Glomerular visceral epithelial cell (primary cell): ENCODE data around the gene PAFAH2.

Source experiments
- DNase-seq: peaks from one replicate; pipeline ENCODE4 v3.0.0-alpha.2; 2016; ENCODE audit errors: extremely low spot score

Gene PAFAH2

GRCh38 chr1:26031611-26032220, 33.9 kb upstream of the PAFAH2 start:
- DNase-seq: no peak

- DNase-seq: no peak
Observed at GRCh38 chr1:26031196-26031595, 33.3 kb upstream of the PAFAH2 start.

- DNase-seq: no peak
Observed at GRCh38 chr1:26029864-26030481, 32.1 kb upstream of the PAFAH2 start.

GRCh38 chr1:26029054-26029863, 31.4 kb upstream of the PAFAH2 start:
- DNase-seq: no peak

GRCh38 chr1:26028490-26028980, 30.7 kb upstream of the PAFAH2 start:
- DNase-seq: no peak

GRCh38 chr1:26027716-26028489, 30.0 kb upstream of the PAFAH2 start:
- DNase-seq: no peak

GRCh38 chr1:26025517-26025916, 27.7 kb upstream of the PAFAH2 start:
- DNase-seq: no peak

- DNase-seq: no peak
Observed at GRCh38 chr1:26025060-26025459, 27.2 kb upstream of the PAFAH2 start.

- no peak for DNase-seq
Observed at GRCh38 chr1:26023826-26024225, 26.0 kb upstream of the PAFAH2 start.

- DNase-seq: no peak
Observed at GRCh38 chr1:26023009-26023408, 25.1 kb upstream of the PAFAH2 start.

GRCh38 chr1:26022404-26022779, 24.5 kb upstream of the PAFAH2 start:
- DNase-seq: no peak

- DNase-seq: peak; percentile 25
Observed at GRCh38 chr1:26021647-26022403, 24.0 kb upstream of the PAFAH2 start, which contains the start of gene EXTL1. TSS of gene EXTL1 (plus strand) at chr1:26021775. CDS start at chr1:26022647, 872 bp downstream.

GRCh38 chr1:26020941-26021646, 23.2 kb upstream of the PAFAH2 start:
- peak; percentile 26 for DNase-seq

GRCh38 chr1:26020330-26020768, 22.5 kb upstream of the PAFAH2 start:
- DNase-seq: no peak

GRCh38 chr1:26019641-26020315, 21.9 kb upstream of the PAFAH2 start:
- DNase-seq: peak; percentile 16

GRCh38 chr1:26017606-26018005, 19.7 kb upstream of the PAFAH2 start:
- DNase-seq: no peak

- no peak for DNase-seq
Observed at GRCh38 chr1:26016953-26017545, 19.2 kb upstream of the PAFAH2 start.

- DNase-seq: peak; percentile 19
Observed at GRCh38 chr1:26016258-26016952, 18.5 kb upstream of the PAFAH2 start.

GRCh38 chr1:26015358-26015757, 17.5 kb upstream of the PAFAH2 start:
- DNase-seq: no peak
